Spleen (tissue), 11 donors: ENCODE results near the gene CCNF. TPM values are rescaled to one million over a fixed set of nuclear protein-coding genes. Genes with fewer than 3 reads are reported as not detected.

Source experiments
- DNase-seq: peaks from one replicate; pipeline ENCODE4 v3.0.0-alpha.2; 2020
- H3K27ac ChIP-seq, 8 donors: fragments of 200-600 bp; sonication (generic) in 7 of 8; 1 replicate in 4 of 8; 2 replicates in 4 of 8; pipeline versions ENCODE4 v1.5.0 to v1.8.0; 2016 to 2021; ENCODE audit warnings: inconsistent platforms in 4 of 8, mild to moderate bottlenecking in 4 of 8, moderate library complexity in 1 of 8
- H3K27me3 ChIP-seq, 7 donors: fragments of 200-600 bp; sonication (generic) in 6 of 7; replicated peaks in 1 of 7; 1 replicate in 4 of 7; 2 replicates in 3 of 7; pipeline versions ENCODE4 v1.5.0 to v1.8.0; 2016 to 2021; ENCODE audit warnings: inconsistent platforms in 3 of 7, mild to moderate bottlenecking in 1 of 7
- H3K36me3 ChIP-seq, 6 donors: fragments of 200-600 bp; sonication (generic) in 5 of 6; 1 replicate in 4 of 6; 2 replicates in 2 of 6; pipeline versions ENCODE4 v1.5.0 to v1.8.0; 2016 to 2021; ENCODE audit warnings: inconsistent platforms in 2 of 6
- H3K4me1 ChIP-seq, 6 donors: fragments of 200-600 bp; sonication (generic) in 5 of 6; 1 replicate in 3 of 6; 2 replicates in 3 of 6; pipeline versions ENCODE4 v1.5.0 to v1.8.0; 2016 to 2021; ENCODE audit warnings: inconsistent platforms in 3 of 6
- H3K4me3 ChIP-seq, 8 donors: fragments of 200-600 bp; sonication (generic) in 7 of 8; 1 replicate in 4 of 8; 2 replicates in 4 of 8; pipeline versions ENCODE4 v1.5.0 to v1.8.0; 2016 to 2021; ENCODE audit warnings: inconsistent platforms in 4 of 8, mild to moderate bottlenecking in 4 of 8, moderate library complexity in 2 of 8
- H3K9me3 ChIP-seq, 8 donors: fragments of 200-600 bp; sonication (generic) in 7 of 8; 1 replicate in 4 of 8; 2 replicates in 4 of 8; pipeline versions ENCODE4 v1.5.0 to v1.8.0; 2016 to 2021; ENCODE audit warnings: inconsistent platforms in 4 of 8
- CTCF ChIP-seq, 11 experiments: fragments of 200-600 bp in 7 of 11; fragments of 450-650 bp in 4 of 11; sonication (generic) in 4 of 11; IDR thresholded peaks in 8 of 11; conservative IDR thresholded peaks in 3 of 11; 1 replicate in 7 of 11; 2 replicates in 4 of 11; pipeline versions ENCODE4 v1.4.0 to v1.8.0; 2016 to 2021; ENCODE audit warnings: antibody characterized with exemption in 11 of 11, inconsistent platforms in 4 of 11, mild to moderate bottlenecking in 1 of 11
- POLR2A ChIP-seq, 3 donors: fragments of 450-650 bp; IDR thresholded peaks; one replicate each; pipeline ENCODE4 v1.5.1; 2017; ENCODE audit warnings: antibody characterized with exemption in 3 of 3, mild to moderate bottlenecking in 1 of 3
- POLR2AphosphoS5 ChIP-seq, 3 donors: sonication (generic); formaldehyde crosslinking; IDR thresholded peaks; one replicate each; pipeline ENCODE4 v1.5.1; 2017; ENCODE audit warnings: antibody characterized with exemption in 3 of 3
- WGBS, 5 donors: extraction: QIAGEN DNeasy Blood & Tissue Kit in 3 of 5; methylation state at CpG; one replicate each; pipeline versions ENCODE4 v1.1.5 to v1.1.7; 2013 to 2018; 5-methylcytosine and 5-hydroxymethylcytosine counted together
- intact Hi-C: fragments of 100-400 bp; cut with DNase I; formaldehyde crosslinking; loops from one replicate; pipeline ENCODE4 v1.15.0; 2023; ENCODE audit warnings: low total_unique reads
- polyA plus RNA-seq, 3 donors: library from polyadenylated mRNA; stranded (reverse); fragments of 200-250 nt; gene quantifications; one replicate each; pipeline ENCODE4 v1.2.1, GENCODE V29; 2013
- total RNA-seq, 7 donors: library from RNA; depleted of rRNA in 3 of 7; stranded (reverse); fragments of >200 nt in 3 of 7; fragmentation: NEBNext Ultra II Directional in 4 of 7; extraction: Animal tissue kit (Norgen Biotek cat#: 25700) in 4 of 7; gene quantifications; one replicate each; pipeline versions ENCODE4 v1.1.0 to v1.2.1, GENCODE V29; 2016 to 2021
- donor health status: healthy with polysubstance abuse.
- donor health status: DM: no; HTN: no; CAD: no; lungs with moderate emphysema.
- donor health status: DM: no; HTN: no; CAD: no.
- donor health status: Bipolar disorder and iron deficiency.
- donor health status: healthy.
- donor health status: DM: no; HTN: no; CAD: no.
- donor health status: DM: yes; HTN: yes; CAD: no.

CCNF gene
- total and polyA plus RNA-seq, 10 donors, result 1.5 to 11.1 (median 4.7) TPM

- no peak for DNase-seq
- no peak for TF ChIP-seq CTCF (IDR thresholded peaks at IDR 0.05 in 8 of 11, conservative IDR thresholded peaks at IDR 0.05 in 3 of 11)
- no peak for TF ChIP-seq POLR2A (IDR thresholded peaks at IDR 0.05)
- TF ChIP-seq POLR2AphosphoS5 (IDR thresholded peaks at IDR 0.05), result no peak
- no peaks in the 10 kb centered on the region for H3K9me3 ChIP-seq
- intact Hi-C loops, result no loop called here
- H3K27me3 ChIP-seq, result peaks cover 0 to 19% (median 3%) of the 10 kb centered on the region in 7 donors
- H3K27ac ChIP-seq, result no peak overlapping the region
- H3K4me1 ChIP-seq, result peaks cover 0 to 7% (median 6%) of the 10 kb centered on the region in 6 donors
- no peaks in the 10 kb centered on the region for H3K36me3 ChIP-seq
- no peak overlapping the region for H3K4me3 ChIP-seq
Measured at GRCh38 chr16:2420035-2420434, 9.2 kb upstream of the CCNF start.

- TF ChIP-seq CTCF (IDR thresholded peaks at IDR 0.05 in 8 of 11, conservative IDR thresholded peaks at IDR 0.05 in 3 of 11) (no peak), POLR2A (IDR thresholded peaks at IDR 0.05) (no peak), POLR2AphosphoS5 (IDR thresholded peaks at IDR 0.05) (no peak)
- H3K27me3 ChIP-seq, result peaks cover 0 to 5% (median 0%) of the 10 kb centered on the region in 7 donors
- WGBS, 5 donors, result 87 to 93% (median 89%) methylated on average over 3 to 7 of the region's 7 CpGs
- peaks cover 0 to 7% (median 6%) of the 10 kb centered on the region in 6 donors for H3K4me1 ChIP-seq
- H3K4me3 ChIP-seq, result no peak overlapping the region
- intact Hi-C loops, result no loop called here
- no peak for DNase-seq
- H3K9me3 ChIP-seq, result no peaks in the 10 kb centered on the region
- H3K36me3 ChIP-seq, result no peaks in the 10 kb centered on the region
- no peak overlapping the region for H3K27ac ChIP-seq
Measured at GRCh38 chr16:2422123-2422867, 7.0 kb upstream of the CCNF start.

GRCh38 chr16:2424061-2425007 is 4.9 kb upstream of the CCNF start:
- 86 to 96% (median 92%) methylated on average over 11 to 25 of the region's 25 CpGs for WGBS, 5 donors
- Histone ChIP-seq H3K36me3 (no peaks in the 10 kb centered on the region), H3K9me3 (no peaks in the 10 kb centered on the region), H3K27ac (no peak overlapping the region), H3K4me3 (no peak overlapping the region), H3K27me3 (no peaks in the 10 kb centered on the region), H3K4me1 (peaks cover 0 to 20% (median 12%) of the 10 kb centered on the region in 6 donors)
- TF ChIP-seq POLR2AphosphoS5 (IDR thresholded peaks at IDR 0.05) (no peak), POLR2A (IDR thresholded peaks at IDR 0.05) (no peak), CTCF (IDR thresholded peaks at IDR 0.05 in 8 of 11, conservative IDR thresholded peaks at IDR 0.05 in 3 of 11) (no peak)
- no peak for DNase-seq
- intact Hi-C loops, result no loop called here
